ENCODE data around the gene NDUFA12. TPM values are rescaled to one million over a fixed set of nuclear protein-coding genes. Genes with fewer than 3 reads are reported as not detected.
A peak's percentile ranks its signal among the peaks of the same experiment; 100 is the strongest.

The NDUFA12 gene
- total and polyA plus RNA-seq, 2 of the 4 experiments (the other 2 are of a cell fraction), result 116 to 135 TPM

DNA sequence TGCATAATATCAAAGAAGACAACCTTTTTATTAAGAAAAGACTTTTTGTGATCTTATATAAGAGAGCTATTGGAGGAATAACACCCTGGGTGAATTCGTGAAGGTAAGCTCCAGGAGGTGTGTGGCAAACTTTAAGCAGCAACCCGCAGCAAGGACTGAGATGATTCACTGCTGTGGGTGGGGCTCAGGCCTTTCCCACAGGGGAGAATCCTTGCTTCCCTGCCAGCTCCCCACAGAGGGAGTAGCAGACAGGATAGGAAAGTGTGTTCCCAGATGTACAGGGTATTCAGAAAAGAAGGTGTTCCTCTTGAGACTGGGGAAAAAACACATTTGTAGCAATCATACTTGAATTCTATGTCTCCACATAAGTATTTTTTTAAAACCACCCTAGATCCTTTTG, 9.2 kb downstream of the NDUFA12 start:
- ChIA-PET CTCF (no interaction called here), POLR2A (ENCODE audit: unreplicated experiment) (no interaction called here)
- in situ Hi-C loops (cut with MboI; ENCODE audit: low sequenced_read_pairs), result no loop called here
- Histone ChIP-seq H3K79me1 (ENCODE audit: low read depth in 1 of 2, low read length in 2 of 2) (peaks cover 19 to 34% of the 10 kb centered on the region in 2 experiments), H3K9me1 (ENCODE audit: insufficient read depth, low read length) (no peaks in the 10 kb centered on the region), H3K56ac (ENCODE audit: extremely low read depth, insufficient read depth, low read length) (no peak overlapping the region), H2AFZ (replicated peaks; ENCODE audit: low read length, poor library complexity) (no peak overlapping the region), H2BK20ac (ENCODE audit: low read depth, low read length) (no peak overlapping the region), H2BK5ac (ENCODE audit: low read depth, low read length, poor library complexity, severe bottlenecking) (no peak overlapping the region), H3K23ac (ENCODE audit: low read depth, low read length) (no peak overlapping the region), H4K20me1 (ENCODE audit: insufficient read depth, low read length) (no peaks in the 10 kb centered on the region), H3K4me2 (ENCODE audit: low read depth, low read length) (no peak overlapping the region), H3K9me3 (ENCODE audit: control insufficient read depth, insufficient read depth, low read length) (no peaks in the 10 kb centered on the region), H3K36me3 (ENCODE audit: control insufficient read depth, insufficient read depth, low read length) (peaks cover 10% of the 10 kb centered on the region), H3K14ac (replicated peaks; ENCODE audit: low read depth, low read length) (no peak overlapping the region), H2BK120ac (ENCODE audit: low read depth, low read length) (no peak overlapping the region), H4K5ac (ENCODE audit: low read depth, low read length) (no peak overlapping the region), H2AK5ac (ENCODE audit: low read depth, low read length) (no peak overlapping the region), H3K4ac (ENCODE audit: low read depth, low read length) (no peak overlapping the region), H3K27ac (ENCODE audit: insufficient read depth, low read length) (no peak overlapping the region), H3K18ac (ENCODE audit: low read depth, low read length) (no peak overlapping the region), H3K4me1 (ENCODE audit: control insufficient read depth, insufficient read depth, low read length) (no peaks in the 10 kb centered on the region), H3K9ac (ENCODE audit: low read depth, low read length) (no peak overlapping the region), H2AK9ac (replicated peaks; ENCODE audit: low read depth, low read length, poor library complexity) (no peak overlapping the region), H4K91ac (ENCODE audit: insufficient read depth, low read depth, low read length) (no peak overlapping the region), H2BK15ac (ENCODE audit: low read depth, low read length) (no peak overlapping the region), H3K4me3 (ENCODE audit: insufficient read depth, low read depth, low read length) (no peak overlapping the region), H3K27me3 (ENCODE audit: control insufficient read depth, insufficient read depth, low read length) (no peaks in the 10 kb centered on the region), H4K8ac (ENCODE audit: low read depth in 2 of 2, low read length in 2 of 2) (no peak overlapping the region)
- dilution Hi-C loops (cut with HindIII; ENCODE audit: low sequenced_read_pairs, unreplicated experiment), result no loop called here
- BruUV-seq (replicated peaks), result no TSS peak
- intact Hi-C loops (cut with micrococcal nuclease), result no loop called here
- ATAC-seq (ENCODE audit: low read depth), result peak; percentile 63
- DNase-seq, result peak; percentile 68
- TF ChIP-seq FOS (IDR thresholded peaks at IDR 0.05; ENCODE audit: low read depth, low read length) (no peak), CEBPB (IDR thresholded peaks at IDR 0.05; ENCODE audit: low read depth, low read length) (no peak), BHLHE40 (IDR thresholded peaks at IDR 0.05; ENCODE audit: low read depth, low read length) (no peak), MXI1 (IDR thresholded peaks at IDR 0.05; ENCODE audit: borderline replicate concordance, low read depth, low read length) (no peak), MAFK (IDR thresholded peaks at IDR 0.05; ENCODE audit: low read depth, low read length) (no peak), RFX5 (IDR thresholded peaks at IDR 0.05; ENCODE audit: low read depth, low read length) (no peak), MAZ (IDR thresholded peaks at IDR 0.05; ENCODE audit: borderline replicate concordance, low read depth, low read length) (no peak), RAD21 (IDR thresholded peaks at IDR 0.05; ENCODE audit: low read length) (no peak), SMC3 (IDR thresholded peaks at IDR 0.05; ENCODE audit: low read depth, low read length) (no peak), RCOR1 (IDR thresholded peaks at IDR 0.05; ENCODE audit: insufficient replicate concordance, low read length) (no peak), CHD1 (IDR thresholded peaks at IDR 0.05; ENCODE audit: low read depth, low read length) (no peak), POLR2A (IDR thresholded peaks at IDR 0.05; ENCODE audit: low read depth, low read length) (no peak), NFE2L2 (IDR thresholded peaks at IDR 0.05; ENCODE audit: low read depth, low read length) (no peak)
- TF ChIP-seq, protein P1, sequence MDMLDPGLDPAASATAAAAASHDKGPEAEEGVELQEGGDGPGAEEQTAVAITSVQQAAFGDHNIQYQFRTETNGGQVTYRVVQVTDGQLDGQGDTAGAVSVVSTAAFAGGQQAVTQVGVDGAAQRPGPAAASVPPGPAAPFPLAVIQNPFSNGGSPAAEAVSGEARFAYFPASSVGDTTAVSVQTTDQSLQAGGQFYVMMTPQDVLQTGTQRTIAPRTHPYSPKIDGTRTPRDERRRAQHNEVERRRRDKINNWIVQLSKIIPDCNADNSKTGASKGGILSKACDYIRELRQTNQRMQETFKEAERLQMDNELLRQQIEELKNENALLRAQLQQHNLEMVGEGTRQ (IDR thresholded peaks at IDR 0.05; ENCODE audit: low read depth, low read length), result no peak
- TF ChIP-seq, protein P2, sequence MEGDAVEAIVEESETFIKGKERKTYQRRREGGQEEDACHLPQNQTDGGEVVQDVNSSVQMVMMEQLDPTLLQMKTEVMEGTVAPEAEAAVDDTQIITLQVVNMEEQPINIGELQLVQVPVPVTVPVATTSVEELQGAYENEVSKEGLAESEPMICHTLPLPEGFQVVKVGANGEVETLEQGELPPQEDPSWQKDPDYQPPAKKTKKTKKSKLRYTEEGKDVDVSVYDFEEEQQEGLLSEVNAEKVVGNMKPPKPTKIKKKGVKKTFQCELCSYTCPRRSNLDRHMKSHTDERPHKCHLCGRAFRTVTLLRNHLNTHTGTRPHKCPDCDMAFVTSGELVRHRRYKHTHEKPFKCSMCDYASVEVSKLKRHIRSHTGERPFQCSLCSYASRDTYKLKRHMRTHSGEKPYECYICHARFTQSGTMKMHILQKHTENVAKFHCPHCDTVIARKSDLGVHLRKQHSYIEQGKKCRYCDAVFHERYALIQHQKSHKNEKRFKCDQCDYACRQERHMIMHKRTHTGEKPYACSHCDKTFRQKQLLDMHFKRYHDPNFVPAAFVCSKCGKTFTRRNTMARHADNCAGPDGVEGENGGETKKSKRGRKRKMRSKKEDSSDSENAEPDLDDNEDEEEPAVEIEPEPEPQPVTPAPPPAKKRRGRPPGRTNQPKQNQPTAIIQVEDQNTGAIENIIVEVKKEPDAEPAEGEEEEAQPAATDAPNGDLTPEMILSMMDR (conservative IDR thresholded peaks at IDR 0.05; ENCODE audit: low read depth, low read length), result no peak
- TF ChIP-seq, protein P3, sequence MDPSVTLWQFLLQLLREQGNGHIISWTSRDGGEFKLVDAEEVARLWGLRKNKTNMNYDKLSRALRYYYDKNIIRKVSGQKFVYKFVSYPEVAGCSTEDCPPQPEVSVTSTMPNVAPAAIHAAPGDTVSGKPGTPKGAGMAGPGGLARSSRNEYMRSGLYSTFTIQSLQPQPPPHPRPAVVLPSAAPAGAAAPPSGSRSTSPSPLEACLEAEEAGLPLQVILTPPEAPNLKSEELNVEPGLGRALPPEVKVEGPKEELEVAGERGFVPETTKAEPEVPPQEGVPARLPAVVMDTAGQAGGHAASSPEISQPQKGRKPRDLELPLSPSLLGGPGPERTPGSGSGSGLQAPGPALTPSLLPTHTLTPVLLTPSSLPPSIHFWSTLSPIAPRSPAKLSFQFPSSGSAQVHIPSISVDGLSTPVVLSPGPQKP (IDR thresholded peaks at IDR 0.05; ENCODE audit: borderline replicate concordance, low read depth, low read length), result no peak
- no CpG with 5 or more reads among the region's 2 CpGs for WGBS, 2 experiments (ENCODE audit: extremely low coverage in 2 of 2, insufficient read length in 1 of 2)
